ENCODE measurements around the gene NKD1.

DNA sequence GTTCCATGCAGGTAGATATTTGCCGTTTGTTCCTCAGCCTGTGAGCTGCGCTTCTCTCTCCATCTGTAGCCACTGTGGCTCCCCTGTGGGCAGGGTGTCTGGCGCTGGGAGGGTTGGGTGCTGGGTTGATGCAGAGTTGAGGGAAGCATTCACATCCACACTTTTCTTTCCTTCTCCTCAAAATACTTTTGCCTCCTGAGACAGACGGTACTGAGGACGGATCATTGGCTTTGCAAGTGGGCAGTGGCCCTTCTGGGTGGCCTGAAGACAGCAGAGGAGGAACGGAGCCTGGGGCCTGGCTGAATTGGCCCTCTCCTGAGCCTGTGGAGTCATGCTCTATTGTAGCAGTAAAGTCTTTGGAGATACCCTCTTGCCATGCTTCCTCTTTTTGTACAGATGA is 43.0 kb downstream of the NKD1 start:
- TF ChIP-seq, protein P1, sequence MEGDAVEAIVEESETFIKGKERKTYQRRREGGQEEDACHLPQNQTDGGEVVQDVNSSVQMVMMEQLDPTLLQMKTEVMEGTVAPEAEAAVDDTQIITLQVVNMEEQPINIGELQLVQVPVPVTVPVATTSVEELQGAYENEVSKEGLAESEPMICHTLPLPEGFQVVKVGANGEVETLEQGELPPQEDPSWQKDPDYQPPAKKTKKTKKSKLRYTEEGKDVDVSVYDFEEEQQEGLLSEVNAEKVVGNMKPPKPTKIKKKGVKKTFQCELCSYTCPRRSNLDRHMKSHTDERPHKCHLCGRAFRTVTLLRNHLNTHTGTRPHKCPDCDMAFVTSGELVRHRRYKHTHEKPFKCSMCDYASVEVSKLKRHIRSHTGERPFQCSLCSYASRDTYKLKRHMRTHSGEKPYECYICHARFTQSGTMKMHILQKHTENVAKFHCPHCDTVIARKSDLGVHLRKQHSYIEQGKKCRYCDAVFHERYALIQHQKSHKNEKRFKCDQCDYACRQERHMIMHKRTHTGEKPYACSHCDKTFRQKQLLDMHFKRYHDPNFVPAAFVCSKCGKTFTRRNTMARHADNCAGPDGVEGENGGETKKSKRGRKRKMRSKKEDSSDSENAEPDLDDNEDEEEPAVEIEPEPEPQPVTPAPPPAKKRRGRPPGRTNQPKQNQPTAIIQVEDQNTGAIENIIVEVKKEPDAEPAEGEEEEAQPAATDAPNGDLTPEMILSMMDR (IDR thresholded peaks at IDR 0.05): no peak
- TF ChIP-seq EZH2 (IDR thresholded peaks at IDR 0.05; ENCODE audit: borderline replicate concordance, insufficient read depth, low read depth, low read length, poor library complexity, severe bottlenecking): no peak
